ENCODE data around the gene SPATA2L.

GRCh38 chr16:89727406-89728120 lies 26.1 kb upstream of the SPATA2L start:
- no peak for TF ChIP-seq POLR2A (IDR thresholded peaks at IDR 0.05)
- no peak for TF ChIP-seq CTCF (IDR thresholded peaks at IDR 0.05)

Data from tibial nerve (tissue), 3 donors.